Epithelial cell of umbilical artery (primary cell): ENCODE data around the gene DGCR8. TPM values are rescaled to one million over a fixed set of nuclear protein-coding genes. Genes with fewer than 3 reads are reported as not detected.

Source experiments
- total RNA-seq: library from RNA; depleted of rRNA; stranded (reverse); fragments of >200 nt; gene quantifications from 2 replicates; pipeline ENCODE4 v1.2.3, GENCODE V29; 2014

The DGCR8 gene
- 24.8 and 26.0 TPM in 2 replicates for total RNA-seq

GRCh38 chr22:20079745-20080444 lies at the start of gene DGCR8:
DGCR8 (plus strand) TSS chr22:20080241; CDS start chr22:20085964, 5,723 bp downstream.

GRCh38 chr22:20115691-20116375 lies 35.8 kb downstream of the DGCR8 start, which contains the start of gene RANBP1:
RANBP1 (plus strand) TSS chr22:20116104; CDS start chr22:20116185, 81 bp downstream.

GRCh38 chr22:20116951-20117632 lies 37.1 kb downstream of the DGCR8 start, which contains the start of gene TRMT2A:
TRMT2A (minus strand) TSS chr22:20117226; CDS start chr22:20116906, 320 bp downstream.

GRCh38 chr22:20131597-20131858 lies 51.5 kb downstream of the DGCR8 start, which contains the start of gene ZDHHC8:
ZDHHC8 (plus strand) TSS chr22:20131804; CDS start chr22:20131948, 144 bp downstream.

GRCh38 chr22:20150381-20151275 lies 70.6 kb downstream of the DGCR8 start, which contains the start of gene CCDC188:
CCDC188 (minus strand) TSS chr22:20151055; CDS start chr22:20150986, 69 bp downstream.

Other genes with a start within 250 kb of the DGCR8 start
- 7.8 and 10.6 TPM in 2 replicates for gene GNB1L, start 225.4 kb upstream of the DGCR8 start, total RNA-seq
- 9.4 and 12.0 TPM in 2 replicates for gene RTL10, start 225.4 kb upstream of the DGCR8 start, total RNA-seq
- 242 and 256 TPM in 2 replicates for gene COMT, start 138.5 kb upstream of the DGCR8 start, total RNA-seq
- 220 and 237 TPM in 2 replicates for gene TXNRD2, start 138.4 kb upstream of the DGCR8 start, total RNA-seq
- gene ARVCF, start 63.4 kb upstream of the DGCR8 start, total RNA-seq: 59.1 and 103 TPM in 2 replicates
- 43.2 and 54.6 TPM in 2 replicates for gene TANGO2, start 59.1 kb upstream of the DGCR8 start, total RNA-seq
- 276 and 841 TPM in 2 replicates for gene RANBP1, start 35.9 kb downstream of the DGCR8 start, total RNA-seq
- 42.2 and 45.1 TPM in 2 replicates for gene TRMT2A, start 37.0 kb downstream of the DGCR8 start, total RNA-seq
- 5.5 and 6.2 TPM in 2 replicates for gene ZDHHC8, start 51.6 kb downstream of the DGCR8 start, total RNA-seq
- gene CCDC188, start 70.8 kb downstream of the DGCR8 start, total RNA-seq: 0.97 and 3.3 TPM in 2 replicates
- 0.61 and 0.65 TPM in 2 replicates for gene RTN4R, start 188.1 kb downstream of the DGCR8 start, total RNA-seq
- 54.4 and 57.8 TPM in 2 replicates for gene DGCR6L, start 239.8 kb downstream of the DGCR8 start, total RNA-seq